CD4-positive, alpha-beta memory T cell (primary cell): ENCODE data around the gene MARCHF2. TPM values are rescaled to one million over a fixed set of nuclear protein-coding genes. Genes with fewer than 3 reads are reported as not detected.

Source experiments
- CTCF ChIA-PET: fragments of 350-600 bp; sonication (Branson Sonifier 250); formaldehyde crosslinking; loops from one replicate; lab custom pipeline; 2021; ENCODE audit warnings: inconsistent platforms; ENCODE audit not compliant: partially characterized antibody; lab: Charles Lee
- POLR2A ChIA-PET: fragments of 350-600 bp; sonication (Branson Sonifier 250); formaldehyde crosslinking; loops from one replicate; lab custom pipeline; 2021; ENCODE audit not compliant: partially characterized antibody; lab: Charles Lee
- DNase-seq, 5 donors: peaks; one replicate each; pipeline versions ENCODE4 v3.0.0 to v3.0.0-alpha.2; 2020 to 2022; ENCODE audit warnings: mixed read lengths in 1 of 5
- H3K27ac ChIP-seq: one replicate; pipeline ENCODE4 v1.7.0; 2013; ENCODE audit warnings: low read depth, low read length
- H3K27me3 ChIP-seq: 2 replicates; pipeline ENCODE4 v1.7.0; 2013; ENCODE audit warnings: mild to moderate bottlenecking, low read length, moderate library complexity; ENCODE audit not compliant: insufficient read depth
- H3K36me3 ChIP-seq: 2 replicates; pipeline ENCODE4 v1.7.0; 2013; ENCODE audit warnings: mild to moderate bottlenecking, low read length, moderate library complexity; ENCODE audit not compliant: insufficient read depth
- H3K4me1 ChIP-seq: 2 replicates; pipeline ENCODE4 v1.7.0; 2013; ENCODE audit warnings: mild to moderate bottlenecking, low read length, moderate library complexity; ENCODE audit not compliant: insufficient read depth
- H3K4me3 ChIP-seq, 2 donors: one replicate each; pipeline ENCODE4 v1.7.0; 2013; ENCODE audit warnings: low read length in 2 of 2, mild to moderate bottlenecking in 1 of 2
- H3K9me3 ChIP-seq, 2 donors: one replicate each; pipeline ENCODE4 v1.7.0; 2013; ENCODE audit warnings: low read length in 2 of 2, control low read depth in 1 of 2; ENCODE audit not compliant: control insufficient read depth in 1 of 2
- H3K27ac Mint-ChIP-seq, 7 donors: one replicate each; pipeline ENCODE4 v1.8.0; 2020 to 2021; ENCODE audit warnings: mixed read lengths in 7 of 7, mild to moderate bottlenecking in 6 of 7, inconsistent platforms in 3 of 7, moderate library complexity in 3 of 7
- H3K27me3 Mint-ChIP-seq, 2 donors: one replicate each; pipeline ENCODE4 v1.8.0; 2020 to 2021; ENCODE audit warnings: mixed read lengths in 2 of 2
- H3K36me3 Mint-ChIP-seq, 2 donors: one replicate each; pipeline ENCODE4 v1.8.0; 2020 to 2021; ENCODE audit warnings: mixed read lengths in 2 of 2, inconsistent platforms in 1 of 2, mild to moderate bottlenecking in 1 of 2
- H3K4me1 Mint-ChIP-seq, 4 donors: one replicate each; pipeline ENCODE4 v1.8.0; 2020 to 2021; ENCODE audit warnings: mixed read lengths in 4 of 4, mild to moderate bottlenecking in 1 of 4
- H3K4me3 Mint-ChIP-seq, 8 donors: one replicate each; pipeline ENCODE4 v1.8.0; 2020 to 2021; ENCODE audit warnings: mixed read lengths in 8 of 8, mild to moderate bottlenecking in 7 of 8, moderate library complexity in 6 of 8, inconsistent platforms in 3 of 8
- H3K9me3 Mint-ChIP-seq, 8 donors: one replicate each; pipeline ENCODE4 v1.8.0; 2020 to 2021; ENCODE audit warnings: mixed read lengths in 8 of 8, mild to moderate bottlenecking in 5 of 8, inconsistent platforms in 3 of 8, moderate library complexity in 1 of 8
- intact Hi-C: fragments of 100-400 bp; cut with micrococcal nuclease; formaldehyde crosslinking; loops from one replicate; pipeline ENCODE4 v1.15.1; 2023
- polyA plus RNA-seq, 2 donors: library from polyadenylated mRNA; unstranded; fragments of 300-500 nt; fragmentation: Illumina TruSeq; gene quantifications; one replicate each; pipeline ENCODE4 v1.2.3, GENCODE V29; 2021
- total RNA-seq, 2 experiments: library from RNA; stranded (reverse); gene quantifications; one replicate each; pipeline ENCODE4 v1.2.3, GENCODE V29; 2021

The MARCHF2 gene
- total and polyA plus RNA-seq, 4 experiments from 2014 or later = 25.5 to 60.9 (median 38.2) TPM

DNA sequence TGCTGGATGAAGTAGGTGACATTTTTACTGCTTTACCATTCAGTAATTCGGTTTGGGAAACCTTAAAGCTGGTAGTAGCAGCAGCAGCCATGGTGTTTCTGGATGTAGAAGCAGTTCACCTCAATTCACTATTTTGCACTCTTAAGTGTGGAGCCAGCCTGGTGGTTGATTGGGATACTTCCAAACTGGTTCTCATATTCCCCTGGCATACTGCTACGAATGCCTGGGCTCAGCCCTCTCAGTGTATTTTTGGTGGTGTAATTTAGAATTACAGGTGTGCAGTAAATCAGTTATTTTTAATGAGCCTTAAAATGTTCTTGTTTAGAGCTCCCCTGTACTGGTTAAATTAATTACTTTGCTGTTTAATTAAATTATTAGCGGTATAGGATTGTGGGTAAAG, 44.1 kb downstream of the MARCHF2 start:
- peaks cover 22 to 82% of the 10 kb centered on the region in 2 donors for H3K36me3 Mint-ChIP-seq
- peaks cover 80% of the 10 kb centered on the region for H3K4me1 ChIP-seq
- H3K36me3 ChIP-seq = peaks cover 39% of the 10 kb centered on the region
- POLR2A ChIA-PET = no interaction called here
- no peaks in the 10 kb centered on the region for H3K27me3 Mint-ChIP-seq
- H3K4me3 Mint-ChIP-seq = no peak overlapping the region
- no peak overlapping the region for H3K4me3 ChIP-seq
- H3K4me1 Mint-ChIP-seq = peaks cover 63 to 99% (median 86%) of the 10 kb centered on the region in 4 donors
- CTCF ChIA-PET = interaction anchor here (1.1 kb wide), 1 partner anchor 17 kb away, joined by 3 read pairs; no protein-coding TSS in a partner anchor
- no peak overlapping the region for H3K27ac ChIP-seq
- H3K9me3 Mint-ChIP-seq = peaks cover 0 to 2% (median 0%) of the 10 kb centered on the region in 8 donors
- intact Hi-C loops = no loop called here
- H3K9me3 ChIP-seq = no peaks in the 10 kb centered on the region
- no peaks in the 10 kb centered on the region for H3K27me3 ChIP-seq
- no peak for DNase-seq
- peak overlapping the region in 2 of 7 donors; percentile 2 to 8 for H3K27ac Mint-ChIP-seq

DNA sequence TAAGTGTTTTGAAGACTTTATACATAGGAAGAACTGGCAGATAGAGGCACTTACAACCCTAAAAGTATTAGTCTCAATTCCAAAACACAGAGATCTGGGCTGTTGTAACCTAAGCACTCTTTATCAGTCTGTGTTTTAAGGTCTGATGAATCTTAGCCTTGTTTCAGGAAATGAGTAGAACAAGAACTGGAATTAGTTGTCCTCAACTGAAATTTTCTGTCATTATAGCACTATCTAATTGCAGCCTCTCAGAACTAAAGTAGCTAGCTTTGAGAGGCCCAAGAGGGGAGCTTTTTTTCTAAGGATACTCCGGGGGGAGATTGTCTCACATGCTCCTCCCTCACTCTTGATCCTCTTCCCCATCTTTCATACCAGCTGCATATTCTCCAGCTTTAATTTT, 44.7 kb downstream of the MARCHF2 start:
- CTCF ChIA-PET = interaction anchor here (1.1 kb wide), 1 partner anchor 16 kb away, joined by 3 read pairs; no protein-coding TSS in a partner anchor
- peaks cover 65 to 99% (median 85%) of the 10 kb centered on the region in 4 donors for H3K4me1 Mint-ChIP-seq
- no peaks in the 10 kb centered on the region for H3K27me3 Mint-ChIP-seq

DNA sequence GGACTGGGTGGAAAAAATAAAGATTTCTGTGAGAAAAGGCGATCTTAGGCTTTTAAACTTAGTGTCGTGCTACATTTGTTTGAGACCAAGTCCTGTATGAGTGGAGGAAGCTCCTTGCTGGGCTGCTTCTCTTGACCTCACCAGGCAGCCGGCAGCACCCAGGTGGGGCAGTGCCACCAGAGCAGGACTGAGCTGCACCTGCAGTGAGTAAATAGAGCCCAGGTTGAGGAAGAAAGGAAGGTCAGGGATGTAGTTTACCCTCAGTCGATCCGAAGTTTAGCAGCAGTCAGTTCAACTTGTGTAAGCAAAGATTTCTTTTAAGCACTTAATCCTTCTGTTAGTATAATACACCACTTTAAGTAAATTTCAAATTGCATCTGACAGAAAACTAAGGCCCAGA, 45.3 kb downstream of the MARCHF2 start:
- H3K27ac Mint-ChIP-seq = peak overlapping the region in 5 of 7 donors; percentile 44 to 87 (median 62)
- peaks cover 69 to 99% (median 82%) of the 10 kb centered on the region in 4 donors for H3K4me1 Mint-ChIP-seq
- peaks cover 41% of the 10 kb centered on the region for H3K36me3 ChIP-seq
- DNase-seq = no peak
- no peaks in the 10 kb centered on the region for H3K27me3 ChIP-seq
- H3K9me3 ChIP-seq = no peaks in the 10 kb centered on the region
- peaks cover 31 to 88% of the 10 kb centered on the region in 2 donors for H3K36me3 Mint-ChIP-seq
- ChIA-PET POLR2A (no interaction called here), CTCF (no interaction called here)
- H3K4me3 Mint-ChIP-seq = peak overlapping the region in 2 of 8 donors; percentile 7 to 61
- no peaks in the 10 kb centered on the region for H3K27me3 Mint-ChIP-seq
- H3K9me3 Mint-ChIP-seq = peaks cover 0 to 2% (median 0%) of the 10 kb centered on the region in 8 donors
- intact Hi-C loops = no loop called here
- H3K4me3 ChIP-seq = no peak overlapping the region
- H3K4me1 ChIP-seq = peaks cover 68% of the 10 kb centered on the region
- no peak overlapping the region for H3K27ac ChIP-seq

More for the DNA sequence above, 44.7 kb downstream of the MARCHF2 start:
- no peak overlapping the region for H3K4me3 Mint-ChIP-seq
- no peaks in the 10 kb centered on the region for H3K27me3 ChIP-seq
- POLR2A ChIA-PET = no interaction called here
- no peaks in the 10 kb centered on the region for H3K9me3 ChIP-seq
- peaks cover 27 to 84% of the 10 kb centered on the region in 2 donors for H3K36me3 Mint-ChIP-seq
- no peak for DNase-seq
- intact Hi-C loops = no loop called here
- peaks cover 40% of the 10 kb centered on the region for H3K36me3 ChIP-seq
- peaks cover 0 to 2% (median 0%) of the 10 kb centered on the region in 8 donors for H3K9me3 Mint-ChIP-seq
- H3K27ac ChIP-seq = no peak overlapping the region
- H3K27ac Mint-ChIP-seq = peak overlapping the region in 4 of 7 donors; percentile 5 to 46 (median 10)
- H3K4me3 ChIP-seq = no peak overlapping the region
- H3K4me1 ChIP-seq = peaks cover 74% of the 10 kb centered on the region

DNA sequence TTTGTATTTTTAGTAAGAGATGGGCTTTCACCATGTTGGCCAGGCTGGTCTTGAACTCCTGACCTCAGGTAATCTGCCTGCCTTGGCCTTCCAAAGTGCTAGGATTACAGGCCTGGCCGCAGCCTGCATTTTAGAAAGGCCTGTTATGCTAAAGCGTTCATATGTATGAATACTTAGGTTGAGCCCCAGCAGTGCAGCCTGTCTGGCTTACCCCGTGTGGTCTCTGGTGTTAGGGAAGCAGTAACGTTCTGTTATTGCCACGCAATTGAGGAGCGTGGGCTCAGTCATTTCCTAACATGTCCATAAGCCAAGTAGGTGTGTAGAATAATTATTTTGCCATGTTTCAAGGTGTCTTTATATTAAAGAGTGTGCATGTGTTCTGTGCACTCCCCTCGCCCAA, 46.0 kb downstream of the MARCHF2 start:
- Histone ChIP-seq H3K9me3 (no peaks in the 10 kb centered on the region), H3K4me1 (peaks cover 61% of the 10 kb centered on the region), H3K27me3 (no peaks in the 10 kb centered on the region), H3K36me3 (peaks cover 46% of the 10 kb centered on the region), H3K27ac (no peak overlapping the region), H3K4me3 (no peak overlapping the region)
- Mint-ChIP-seq H3K36me3 (peaks cover 34 to 89% of the 10 kb centered on the region in 2 donors), H3K27me3 (no peaks in the 10 kb centered on the region), H3K9me3 (peaks cover 0 to 2% (median 0%) of the 10 kb centered on the region in 8 donors), H3K4me1 (peaks cover 66 to 95% (median 77%) of the 10 kb centered on the region in 4 donors), H3K27ac (peak overlapping the region in 1 of 7 donors; percentile 33), H3K4me3 (no peak overlapping the region)
- intact Hi-C loops = no loop called here
- ChIA-PET CTCF (no interaction called here), POLR2A (no interaction called here)
- no peak for DNase-seq

DNA sequence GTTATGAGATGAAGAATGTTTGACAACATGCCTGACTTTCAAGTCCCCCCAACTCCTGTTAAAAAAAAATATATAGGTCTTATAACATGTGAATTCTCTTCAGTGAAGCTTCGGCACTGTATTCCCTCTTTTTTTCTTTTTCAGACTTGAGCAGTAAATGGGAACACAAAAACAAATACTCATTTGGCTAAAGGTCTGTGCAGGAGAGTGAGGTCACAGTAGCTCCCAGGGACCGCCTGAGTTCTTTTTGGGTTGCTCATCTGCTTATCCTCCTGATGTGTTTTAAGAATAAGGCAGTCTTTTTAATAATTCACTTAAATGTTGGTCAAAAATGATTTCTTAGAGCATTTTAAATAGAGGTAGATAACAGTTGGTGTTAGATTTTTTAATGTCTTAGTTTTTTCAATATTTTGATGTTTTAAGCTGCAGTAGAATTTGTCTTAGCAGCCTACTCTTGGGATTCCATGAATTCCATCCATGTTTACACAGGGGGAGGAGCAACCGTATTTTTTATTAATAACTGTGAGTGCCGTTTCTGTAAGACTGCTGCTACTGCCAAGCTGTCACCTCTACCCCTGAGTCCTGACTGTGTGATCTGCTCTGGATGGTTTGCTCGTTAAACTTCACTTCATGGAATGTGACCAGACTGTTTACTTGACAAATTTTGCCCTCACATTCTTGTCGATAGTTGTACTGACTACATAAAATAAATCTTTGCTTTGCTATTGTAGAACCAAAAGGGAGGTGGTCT, 46.6 kb downstream of the MARCHF2 start:
- Histone ChIP-seq H3K27ac (no peak overlapping the region), H3K4me1 (peaks cover 55% of the 10 kb centered on the region), H3K9me3 (no peaks in the 10 kb centered on the region), H3K36me3 (peaks cover 52% of the 10 kb centered on the region), H3K4me3 (no peak overlapping the region), H3K27me3 (no peaks in the 10 kb centered on the region)
- intact Hi-C loops = no loop called here
- peaks cover 40 to 89% of the 10 kb centered on the region in 2 donors for H3K36me3 Mint-ChIP-seq
- ChIA-PET POLR2A (no interaction called here), CTCF (interaction anchor here (0.5 kb wide), 1 partner anchor 102 kb away, joined by 3 read pairs; no protein-coding TSS in a partner anchor)
- H3K27ac Mint-ChIP-seq = peak overlapping the region in 6 of 7 donors; percentile 4 to 36 (median 32)
- peaks cover 60 to 92% (median 72%) of the 10 kb centered on the region in 4 donors for H3K4me1 Mint-ChIP-seq
- H3K27me3 Mint-ChIP-seq = no peaks in the 10 kb centered on the region
- H3K4me3 Mint-ChIP-seq = peak overlapping the region in 3 of 8 donors; percentile 9 to 44 (median 28)
- peaks cover 0 to 2% (median 0%) of the 10 kb centered on the region in 8 donors for H3K9me3 Mint-ChIP-seq
- no peak for DNase-seq

DNA sequence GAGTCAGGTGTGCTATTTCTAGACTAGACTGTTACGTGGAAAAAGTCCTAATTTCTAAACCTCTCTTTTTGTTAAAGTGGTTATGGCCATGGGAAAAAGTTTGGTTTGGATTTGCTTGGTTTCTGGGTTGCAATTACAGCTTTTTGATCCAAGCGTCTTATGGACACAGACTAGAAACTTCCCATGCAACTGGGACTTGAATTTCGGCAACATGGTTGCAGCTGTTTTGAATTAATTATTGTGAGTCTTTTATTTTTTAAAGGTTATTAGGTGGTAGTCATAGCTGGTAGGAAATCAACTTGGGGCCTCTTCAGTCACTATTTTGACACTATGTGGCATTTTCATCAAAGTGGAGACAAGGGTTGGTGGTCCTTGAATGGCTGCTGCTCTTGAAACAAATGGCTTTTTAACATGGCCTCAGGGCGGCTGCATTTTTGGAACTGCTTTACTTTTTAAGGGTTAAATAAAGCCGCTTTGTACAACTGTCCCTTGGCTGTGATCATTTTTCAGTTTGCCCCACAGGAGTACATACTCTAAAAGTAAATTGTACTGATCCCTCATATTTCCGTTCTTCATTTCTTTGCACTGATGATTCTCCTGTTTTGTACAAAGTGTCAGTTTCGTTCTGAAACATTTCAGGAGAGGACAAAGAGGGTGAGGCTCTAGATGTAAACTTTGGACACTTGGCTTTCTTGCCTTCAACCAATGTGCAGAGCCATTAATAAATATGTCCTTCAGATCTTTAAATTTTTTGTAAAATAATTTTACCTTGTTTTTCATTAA, 47.6 kb downstream of the MARCHF2 start:
- no peaks in the 10 kb centered on the region for H3K27me3 ChIP-seq
- peaks cover 45 to 89% of the 10 kb centered on the region in 2 donors for H3K36me3 Mint-ChIP-seq
- DNase-seq = no peak
- ChIA-PET POLR2A (no interaction called here), CTCF (interaction anchor here (0.5 kb wide), 1 partner anchor 103 kb away, joined by 3 read pairs; no protein-coding TSS in a partner anchor)
- peak overlapping the region in 1 of 8 donors; percentile 35 for H3K4me3 Mint-ChIP-seq
- H3K36me3 ChIP-seq = peaks cover 54% of the 10 kb centered on the region
- H3K9me3 Mint-ChIP-seq = peaks cover 0 to 2% (median 0%) of the 10 kb centered on the region in 8 donors
- no peak overlapping the region for H3K27ac ChIP-seq
- H3K4me3 ChIP-seq = no peak overlapping the region
- H3K27ac Mint-ChIP-seq = peak overlapping the region in 5 of 7 donors; percentile 29 to 36 (median 33)
- H3K9me3 ChIP-seq = no peaks in the 10 kb centered on the region
- intact Hi-C loops = no loop called here
- no peaks in the 10 kb centered on the region for H3K27me3 Mint-ChIP-seq
- peaks cover 51% of the 10 kb centered on the region for H3K4me1 ChIP-seq
- peaks cover 53 to 86% (median 64%) of the 10 kb centered on the region in 4 donors for H3K4me1 Mint-ChIP-seq
